GM19193 (cell line): ENCODE results near the gene APC.

ENCODE experiments used
- POLR2A ChIP-seq: IDR thresholded peaks from 4 replicates; pipeline ENCODE4 v1.6.1; 2011; ENCODE audit not compliant: insufficient read depth, insufficient read length; ENCODE audit errors: extremely low read depth

The APC gene

GRCh38 chr5:112738191-112738560 lies 491 bp downstream of the APC start:
- TF ChIP-seq POLR2A = no peak

GRCh38 chr5:112742424-112742823 lies 4.7 kb downstream of the APC start:
- TF ChIP-seq POLR2A = no peak

- TF ChIP-seq POLR2A = no peak
Observed at GRCh38 chr5:112743631-112744030, 5.9 kb downstream of the APC start.

- no peak for TF ChIP-seq POLR2A
Observed at GRCh38 chr5:112752335-112752734, 14.7 kb downstream of the APC start.

- TF ChIP-seq POLR2A = no peak
Observed at GRCh38 chr5:112755703-112756102, 18.0 kb downstream of the APC start.

GRCh38 chr5:112757468-112758208 lies 20.0 kb downstream of the APC start:
- no peak for TF ChIP-seq POLR2A

GRCh38 chr5:112758676-112759075 lies 21.0 kb downstream of the APC start:
- no peak for TF ChIP-seq POLR2A

GRCh38 chr5:112762113-112762810 lies 24.6 kb downstream of the APC start:
- no peak for TF ChIP-seq POLR2A

- TF ChIP-seq POLR2A = no peak
Observed at GRCh38 chr5:112763165-112763564, 25.5 kb downstream of the APC start.

- TF ChIP-seq POLR2A = no peak
Observed at GRCh38 chr5:112772124-112772523, 34.4 kb downstream of the APC start.

- TF ChIP-seq POLR2A = no peak
Observed at GRCh38 chr5:112776301-112776856, 38.7 kb downstream of the APC start.

- TF ChIP-seq POLR2A = no peak
Observed at GRCh38 chr5:112779531-112779930, 41.8 kb downstream of the APC start.

- TF ChIP-seq POLR2A = no peak
Observed at GRCh38 chr5:112784726-112785125, 47.0 kb downstream of the APC start.

GRCh38 chr5:112787261-112787660 lies 49.6 kb downstream of the APC start:
- TF ChIP-seq POLR2A = no peak

- no peak for TF ChIP-seq POLR2A
Observed at GRCh38 chr5:112787896-112788295, 50.2 kb downstream of the APC start.

GRCh38 chr5:112793201-112793600 lies 55.5 kb downstream of the APC start:
- TF ChIP-seq POLR2A = no peak
